MM.1S (cell line): ENCODE results near the gene FUT8.

Source experiments
- DNase-seq: peaks from one replicate; pipeline ENCODE4 v3.0.0-alpha.2; 2015
- H2AFZ ChIP-seq: fragments of 300-600 bp; sonication (generic); 2 replicates; pipeline ENCODE4 v1.6.0; 2016; ENCODE audit warnings: antibody characterized with exemption, low read length
- H3F3A ChIP-seq: fragments of 300-600 bp; sonication (generic); 2 replicates; pipeline ENCODE4 v1.6.1; 2016; ENCODE audit warnings: mild to moderate bottlenecking, antibody characterized with exemption, low read length, moderate library complexity, mixed read lengths; ENCODE audit not compliant: insufficient read depth
- H3K27ac ChIP-seq: fragments of 300-600 bp; sonication (generic); 2 replicates; pipeline ENCODE4 v1.5.1; 2016; ENCODE audit warnings: mild to moderate bottlenecking, low read length
- H3K27me3 ChIP-seq: fragments of 300-600 bp; sonication (generic); replicated peaks from 2 replicates; pipeline ENCODE4 v1.6.0; 2016; ENCODE audit warnings: low read length; ENCODE audit not compliant: insufficient read depth
- H3K36me3 ChIP-seq: fragments of 300-600 bp; sonication (generic); replicated peaks from 2 replicates; pipeline ENCODE4 v1.6.1; 2016; ENCODE audit warnings: mild to moderate bottlenecking, low read length, mixed read lengths; ENCODE audit not compliant: insufficient read depth
- H3K4me1 ChIP-seq: fragments of 300-600 bp; sonication (generic); 2 replicates; pipeline ENCODE4 v1.6.1; 2016; ENCODE audit warnings: low read length, mixed read lengths
- H3K4me2 ChIP-seq: fragments of 300-600 bp; sonication (generic); 2 replicates; pipeline ENCODE4 v1.6.0; 2016; ENCODE audit warnings: low read depth, low read length
- H3K4me3 ChIP-seq: fragments of 300-600 bp; sonication (generic); 2 replicates; pipeline ENCODE4 v1.5.1; 2016; ENCODE audit warnings: low read length, mixed read lengths
- H3K79me2 ChIP-seq: fragments of 300-600 bp; sonication (generic); 2 replicates; pipeline ENCODE4 v1.6.1; 2016; ENCODE audit warnings: mixed run types, low read length, mixed read lengths
- H3K9ac ChIP-seq: fragments of 300-600 bp; sonication (generic); 2 replicates; pipeline ENCODE4 v1.6.1; 2016; ENCODE audit warnings: low read length, mixed read lengths
- H3K9me2 ChIP-seq: fragments of 300-600 bp; sonication (generic); replicated peaks from 2 replicates; pipeline ENCODE4 v1.6.1; 2016; ENCODE audit warnings: mild to moderate bottlenecking, low read length, mixed read lengths; ENCODE audit not compliant: insufficient read depth
- H3K9me3 ChIP-seq: fragments of 300-600 bp; sonication (generic); replicated peaks from 2 replicates; pipeline ENCODE4 v1.6.1; 2016; ENCODE audit warnings: mild to moderate bottlenecking, low read length, mixed read lengths; ENCODE audit not compliant: insufficient read depth
- H4K20me1 ChIP-seq: fragments of 300-600 bp; sonication (generic); 2 replicates; pipeline ENCODE4 v1.6.1; 2016; ENCODE audit warnings: mild to moderate bottlenecking, low read length, moderate library complexity, mixed read lengths; ENCODE audit not compliant: insufficient read depth
- EZH2 ChIP-seq: fragments of 300-600 bp; sonication (generic); optimal IDR thresholded peaks from 2 replicates; pipeline ENCODE3; 2017; ENCODE audit warnings: low read depth, mild to moderate bottlenecking, antibody characterized with exemption, low read length, mixed read lengths
- EZH2phosphoT487 ChIP-seq: fragments of 300-600 bp; sonication (generic); IDR thresholded peaks from 2 replicates; pipeline ENCODE4 v1.6.1; 2018; ENCODE audit warnings: antibody characterized with exemption, low read length
- TF ChIP-seq, protein P1 (sequence below): fragments of 300-600 bp; sonication (generic); IDR thresholded peaks from 2 replicates; pipeline ENCODE4 v1.5.1; 2016; ENCODE audit warnings: antibody characterized with exemption, low read length, mixed read lengths

The FUT8 gene

DNA sequence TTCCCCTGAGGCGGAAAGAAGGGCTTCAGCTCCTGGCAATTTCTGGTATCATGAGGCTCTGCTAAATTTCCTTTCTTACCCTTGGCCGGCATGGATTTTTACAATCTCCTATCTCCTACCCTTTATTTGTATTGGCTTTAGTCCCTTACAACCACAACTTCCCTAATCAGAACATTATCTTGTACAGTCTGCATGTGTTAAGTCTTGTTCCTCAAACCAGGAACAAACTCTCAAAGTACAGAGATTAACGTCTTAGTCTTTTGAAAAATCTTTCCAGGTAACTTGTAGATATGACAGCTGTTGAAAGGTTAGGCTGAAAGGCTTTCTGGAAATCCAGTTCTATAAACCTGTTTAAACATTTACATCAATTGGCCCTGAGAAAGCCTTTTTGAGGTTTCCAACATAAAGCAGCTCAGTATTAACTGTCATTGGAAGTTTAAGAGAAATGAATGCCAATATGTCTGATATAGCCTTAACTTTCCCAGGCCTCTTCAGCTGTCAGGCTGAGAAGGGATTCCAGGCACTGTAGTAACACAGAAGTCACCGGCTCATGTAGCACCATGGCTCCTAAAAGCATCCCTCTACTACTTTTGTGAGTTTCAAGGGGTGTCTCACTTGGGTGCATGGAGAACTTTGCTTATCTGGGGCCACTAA lies 360.5 kb downstream of the FUT8 start:
- Histone ChIP-seq H3K27ac (no peak overlapping the region), H3F3A (no peaks in the 10 kb centered on the region), H3K9me3 (no peaks in the 10 kb centered on the region), H3K4me2 (no peak overlapping the region), H4K20me1 (no peaks in the 10 kb centered on the region), H3K9me2 (no peaks in the 10 kb centered on the region), H3K79me2 (no peaks in the 10 kb centered on the region), H3K9ac (no peak overlapping the region), H3K4me1 (no peaks in the 10 kb centered on the region), H3K27me3 (no peaks in the 10 kb centered on the region), H3K36me3 (no peaks in the 10 kb centered on the region), H2AFZ (no peak overlapping the region), H3K4me3 (no peak overlapping the region)
- no peak for DNase-seq
- TF ChIP-seq, protein P1, sequence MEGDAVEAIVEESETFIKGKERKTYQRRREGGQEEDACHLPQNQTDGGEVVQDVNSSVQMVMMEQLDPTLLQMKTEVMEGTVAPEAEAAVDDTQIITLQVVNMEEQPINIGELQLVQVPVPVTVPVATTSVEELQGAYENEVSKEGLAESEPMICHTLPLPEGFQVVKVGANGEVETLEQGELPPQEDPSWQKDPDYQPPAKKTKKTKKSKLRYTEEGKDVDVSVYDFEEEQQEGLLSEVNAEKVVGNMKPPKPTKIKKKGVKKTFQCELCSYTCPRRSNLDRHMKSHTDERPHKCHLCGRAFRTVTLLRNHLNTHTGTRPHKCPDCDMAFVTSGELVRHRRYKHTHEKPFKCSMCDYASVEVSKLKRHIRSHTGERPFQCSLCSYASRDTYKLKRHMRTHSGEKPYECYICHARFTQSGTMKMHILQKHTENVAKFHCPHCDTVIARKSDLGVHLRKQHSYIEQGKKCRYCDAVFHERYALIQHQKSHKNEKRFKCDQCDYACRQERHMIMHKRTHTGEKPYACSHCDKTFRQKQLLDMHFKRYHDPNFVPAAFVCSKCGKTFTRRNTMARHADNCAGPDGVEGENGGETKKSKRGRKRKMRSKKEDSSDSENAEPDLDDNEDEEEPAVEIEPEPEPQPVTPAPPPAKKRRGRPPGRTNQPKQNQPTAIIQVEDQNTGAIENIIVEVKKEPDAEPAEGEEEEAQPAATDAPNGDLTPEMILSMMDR: no peak
- no peak for TF ChIP-seq EZH2phosphoT487
- TF ChIP-seq EZH2: no peak

GRCh38 chr14:65774041-65774440 lies 361.5 kb downstream of the FUT8 start:
- H3K4me2 ChIP-seq: no peak overlapping the region
- H3K9ac ChIP-seq: no peak overlapping the region
- no peaks in the 10 kb centered on the region for H3K27me3 ChIP-seq
- H3K9me2 ChIP-seq: no peaks in the 10 kb centered on the region
- no peak overlapping the region for H3K4me3 ChIP-seq
- H3K27ac ChIP-seq: no peak overlapping the region
- no peaks in the 10 kb centered on the region for H3K79me2 ChIP-seq
- no peaks in the 10 kb centered on the region for H3K9me3 ChIP-seq
- H3F3A ChIP-seq: no peaks in the 10 kb centered on the region
- TF ChIP-seq, protein P1: no peak
- no peak for TF ChIP-seq EZH2
- TF ChIP-seq EZH2phosphoT487: no peak
- no peak for DNase-seq
- no peak overlapping the region for H2AFZ ChIP-seq
- H4K20me1 ChIP-seq: no peaks in the 10 kb centered on the region
- H3K4me1 ChIP-seq: no peaks in the 10 kb centered on the region
- H3K36me3 ChIP-seq: no peaks in the 10 kb centered on the region

- Histone ChIP-seq H3K27me3 (no peaks in the 10 kb centered on the region), H3K9me2 (no peaks in the 10 kb centered on the region), H3K27ac (no peak overlapping the region), H3K79me2 (no peaks in the 10 kb centered on the region), H3K4me1 (no peaks in the 10 kb centered on the region), H3K36me3 (no peaks in the 10 kb centered on the region), H3F3A (no peaks in the 10 kb centered on the region), H3K9ac (no peak overlapping the region), H4K20me1 (no peaks in the 10 kb centered on the region), H3K9me3 (no peaks in the 10 kb centered on the region), H2AFZ (no peak overlapping the region), H3K4me3 (no peak overlapping the region), H3K4me2 (no peak overlapping the region)
- DNase-seq: no peak
- no peak for TF ChIP-seq EZH2phosphoT487
- TF ChIP-seq, protein P1: no peak
- no peak for TF ChIP-seq EZH2
These were observed 363.8 kb downstream of the FUT8 start for GRCh38 chr14:65776193-65776852.
